ENCODE data around the gene PLCL2. TPM values are rescaled to one million over a fixed set of nuclear protein-coding genes. Genes with fewer than 3 reads are reported as not detected.

PLCL2 gene
- total RNA-seq, 1 donor from 2014 or later: 26.1 TPM

DNA sequence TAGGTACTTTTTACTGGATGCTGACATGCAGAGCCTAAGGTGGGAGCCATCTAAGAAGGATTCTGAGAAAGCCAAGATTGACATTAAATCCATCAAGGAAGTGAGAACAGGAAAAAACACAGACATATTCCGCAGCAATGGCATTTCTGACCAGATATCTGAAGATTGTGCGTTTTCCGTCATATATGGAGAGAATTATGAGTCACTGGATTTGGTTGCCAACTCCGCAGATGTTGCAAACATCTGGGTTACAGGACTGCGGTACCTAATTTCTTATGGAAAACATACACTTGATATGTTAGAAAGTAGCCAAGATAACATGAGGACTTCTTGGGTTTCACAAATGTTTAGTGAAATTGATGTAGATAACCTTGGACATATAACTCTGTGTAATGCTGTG, 125.1 kb downstream of the PLCL2 start:
- no peak for DNase-seq (ENCODE audit: low spot score)

GRCh38 chr3:17011728-17012338, 127.1 kb downstream of the PLCL2 start:
- DNase-seq (ENCODE audit: low spot score): no peak

GRCh38 chr3:17013050-17013449, 128.3 kb downstream of the PLCL2 start:
- DNase-seq (ENCODE audit: low spot score): no peak

GRCh38 chr3:17013571-17013970, 128.8 kb downstream of the PLCL2 start:
- DNase-seq (ENCODE audit: low spot score): no peak

- no peak for DNase-seq (ENCODE audit: low spot score)
Measured at GRCh38 chr3:17014284-17014683, 129.5 kb downstream of the PLCL2 start.

DNA sequence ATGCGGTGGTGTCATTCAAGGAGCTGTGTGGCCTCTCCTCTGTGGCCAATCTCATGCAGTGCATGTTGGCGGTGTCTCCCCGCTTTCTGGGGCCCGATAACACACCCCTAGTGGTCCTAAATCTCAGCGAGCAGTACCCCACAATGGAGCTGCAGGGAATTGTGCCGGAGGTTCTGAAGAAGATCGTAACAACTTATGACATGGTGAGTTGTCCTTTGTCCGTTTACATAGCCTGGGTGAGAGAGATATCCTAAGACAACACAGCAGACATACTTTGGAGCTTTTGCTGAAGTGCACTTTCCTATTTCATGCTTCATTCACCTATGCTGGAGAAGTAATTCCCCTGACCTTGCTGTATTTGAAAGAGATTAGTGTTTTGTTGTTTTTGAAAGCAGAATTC, 130.0 kb downstream of the PLCL2 start:
- no peak for DNase-seq (ENCODE audit: low spot score)

GRCh38 chr3:17021614-17022013, 136.9 kb downstream of the PLCL2 start:
- DNase-seq (ENCODE audit: low spot score): no peak

DNA sequence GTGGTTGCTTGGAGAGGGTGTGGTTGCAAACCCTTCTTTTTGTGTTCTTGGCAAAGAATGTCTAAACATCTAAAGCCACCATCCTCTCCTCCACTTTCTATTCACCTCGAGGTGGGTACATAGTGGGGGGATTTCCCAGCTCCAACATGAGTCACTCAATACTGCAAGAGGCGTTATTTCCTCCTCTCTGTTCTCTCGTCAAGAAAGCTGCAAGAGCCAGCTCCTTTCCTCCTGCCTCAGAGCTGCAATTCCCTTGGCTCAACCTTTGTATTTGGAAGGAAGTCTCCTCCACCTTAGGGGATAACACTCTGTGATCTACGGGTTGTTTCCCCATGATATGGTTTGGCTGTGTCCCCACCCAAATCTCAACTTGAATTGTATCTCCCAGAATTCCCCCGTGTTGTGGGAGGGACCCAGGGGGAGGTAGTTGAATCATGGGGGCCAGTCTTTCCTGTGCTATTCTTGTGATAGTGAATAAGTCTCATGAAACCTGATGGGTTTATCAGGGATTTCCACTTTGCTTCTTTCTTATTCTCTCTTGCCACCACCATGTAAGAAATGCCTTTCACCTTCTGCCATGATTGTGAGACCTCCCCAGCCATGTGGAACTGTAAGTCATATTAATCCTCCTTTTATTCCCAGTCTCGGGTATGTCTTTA, 138.4 kb downstream of the PLCL2 start:
- DNase-seq (ENCODE audit: low spot score): no peak

- DNase-seq (ENCODE audit: low spot score): no peak
Measured at GRCh38 chr3:17025594-17026139, 140.9 kb downstream of the PLCL2 start.

DNA sequence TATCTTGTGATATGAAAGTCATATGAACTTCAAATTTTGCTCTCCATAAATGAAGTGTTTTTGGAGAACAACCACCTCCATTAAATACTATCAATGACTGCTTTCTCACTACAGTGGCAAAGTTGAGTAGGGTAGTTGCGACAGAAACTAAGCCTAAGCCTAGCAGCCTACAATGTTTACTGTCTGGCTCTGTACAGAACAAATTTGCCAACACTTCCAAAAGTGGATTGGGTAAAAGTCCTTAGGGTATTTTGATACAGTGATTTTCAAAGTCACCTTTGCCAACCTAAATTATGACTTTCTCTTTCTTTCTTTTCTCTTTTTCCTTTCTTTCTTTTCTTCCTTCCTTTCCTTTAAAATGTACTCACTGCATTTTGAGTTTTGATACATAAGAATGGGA, 142.6 kb downstream of the PLCL2 start:
- no peak for DNase-seq (ENCODE audit: low spot score)

DNA sequence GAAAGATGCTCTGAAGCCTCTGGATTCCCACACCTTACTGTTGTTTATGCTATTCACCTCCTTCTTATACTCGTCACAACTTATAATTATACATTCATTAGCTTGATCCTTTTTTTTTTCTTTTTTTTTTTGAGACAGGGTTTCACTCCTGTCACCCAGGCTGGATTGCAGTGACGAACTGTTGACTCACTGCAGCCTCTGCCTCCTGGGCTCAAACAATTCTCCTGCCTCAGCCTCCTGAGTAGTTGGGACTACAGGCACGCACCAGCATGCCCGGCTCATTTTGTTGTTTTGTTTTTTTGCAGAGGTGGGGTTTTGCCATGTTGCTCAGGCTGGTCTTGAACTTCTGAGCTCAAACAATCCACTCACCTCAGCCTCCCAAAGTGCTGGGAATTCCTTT, 143.6 kb downstream of the PLCL2 start:
- no peak for DNase-seq (ENCODE audit: low spot score)

DNA sequence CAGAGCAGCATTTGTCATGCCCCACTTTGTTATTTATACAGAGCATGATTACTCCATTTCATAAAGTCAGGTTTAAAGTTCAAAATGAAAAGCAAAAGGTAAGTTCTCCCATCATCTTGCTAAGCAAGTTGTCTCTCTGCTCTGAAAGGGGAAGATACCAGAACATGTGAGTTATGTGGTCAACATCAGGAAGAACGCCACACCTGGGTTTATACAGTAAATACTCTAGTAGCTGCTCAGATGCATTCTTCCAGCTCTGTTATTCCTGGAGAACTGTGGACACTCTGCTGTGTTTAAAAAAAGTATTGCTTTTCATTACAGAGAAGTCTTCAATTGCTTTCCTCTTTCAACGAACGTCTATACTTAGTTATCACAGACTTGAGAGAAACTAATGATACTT, 145.7 kb downstream of the PLCL2 start:
- no peak for DNase-seq (ENCODE audit: low spot score)

DNA sequence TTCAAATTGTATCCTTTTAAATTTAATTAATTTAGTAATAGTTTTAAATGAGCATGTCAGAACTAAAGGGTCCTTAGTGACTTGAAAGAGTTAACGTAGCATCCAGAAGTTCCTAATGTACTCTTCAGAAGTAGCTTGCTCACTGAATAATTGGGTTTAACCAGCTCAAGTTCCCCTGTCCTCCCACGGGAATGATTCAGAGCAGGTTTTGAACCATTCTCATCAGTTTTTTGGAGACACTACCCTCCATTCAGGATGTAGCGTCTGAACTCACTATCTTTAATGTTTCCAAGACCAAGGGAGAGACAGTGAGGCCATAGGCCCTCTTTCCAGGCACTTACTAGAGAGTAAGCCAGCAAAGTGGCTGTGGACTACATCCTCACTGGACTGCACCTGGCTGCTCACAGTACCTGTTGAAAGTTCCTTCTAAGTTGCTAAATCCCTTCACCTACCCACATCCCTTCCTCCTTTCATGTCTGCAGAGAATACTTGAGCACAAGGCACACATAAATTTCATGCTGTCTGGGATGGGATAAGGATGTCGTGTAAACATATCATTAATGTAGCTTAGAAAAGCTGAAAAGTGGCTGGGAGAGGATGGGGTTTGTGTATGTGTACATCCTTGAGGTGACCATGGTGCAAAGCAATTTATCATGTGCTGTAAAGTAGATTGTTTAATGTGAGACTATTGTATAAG, 146.3 kb downstream of the PLCL2 start:
- DNase-seq (ENCODE audit: low spot score): no peak

DNA sequence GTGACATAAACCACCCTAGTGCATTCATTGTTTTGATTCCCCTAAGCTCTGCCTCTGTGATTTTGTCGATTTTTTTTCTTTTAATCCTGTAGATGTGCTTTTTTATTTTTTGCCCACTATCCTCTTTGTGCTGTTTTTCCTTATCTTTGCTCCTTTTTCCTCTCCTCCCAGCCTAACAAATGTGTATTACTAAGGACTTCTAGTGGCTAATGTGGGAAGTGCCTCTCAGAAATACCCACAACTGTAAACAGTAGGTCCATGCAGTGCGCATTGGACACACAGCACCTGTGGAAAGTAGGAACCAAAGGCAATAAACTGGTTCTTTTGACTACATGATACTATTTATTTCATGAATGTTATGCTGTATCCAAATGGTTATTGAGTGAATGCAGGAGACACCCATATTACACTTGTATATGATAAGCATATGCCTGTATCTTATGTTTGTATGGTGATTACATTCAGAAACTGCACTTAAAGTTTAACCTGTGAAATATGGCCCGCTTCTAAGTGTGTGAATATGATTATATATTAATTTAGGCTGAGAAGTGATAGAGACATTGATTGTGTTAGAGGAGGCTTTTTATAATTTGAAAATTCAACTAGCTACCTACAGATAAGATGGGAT, 147.8 kb downstream of the PLCL2 start:
- DNase-seq (ENCODE audit: low spot score): no peak

- no peak for DNase-seq (ENCODE audit: low spot score)
Measured at GRCh38 chr3:17033516-17034168, 148.9 kb downstream of the PLCL2 start.

- no peak for DNase-seq (ENCODE audit: low spot score)
Measured at GRCh38 chr3:17035033-17035432, 150.3 kb downstream of the PLCL2 start.

DNA sequence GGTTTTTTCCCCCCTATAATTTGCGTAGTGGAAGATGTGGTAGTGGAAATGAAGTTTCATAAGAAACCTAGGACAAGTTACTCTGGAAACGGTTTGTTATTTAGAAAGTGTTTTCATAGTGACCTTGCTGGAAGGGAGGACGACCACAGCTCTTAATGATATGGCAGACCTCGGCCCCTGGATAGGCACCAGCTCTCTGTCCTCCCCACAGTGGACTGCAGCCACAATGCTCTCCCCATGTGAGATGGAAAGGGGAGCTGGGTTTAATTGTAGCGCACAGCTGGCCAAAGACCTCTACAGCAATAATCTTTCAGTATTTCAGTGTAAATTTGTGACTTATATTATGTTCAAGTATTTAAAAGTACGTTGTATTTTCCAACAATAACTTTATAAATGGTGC, 151.2 kb downstream of the PLCL2 start:
- DNase-seq (ENCODE audit: low spot score): no peak

- no peak for DNase-seq (ENCODE audit: low spot score)
Measured at GRCh38 chr3:17038141-17038540, 153.4 kb downstream of the PLCL2 start.

DNA sequence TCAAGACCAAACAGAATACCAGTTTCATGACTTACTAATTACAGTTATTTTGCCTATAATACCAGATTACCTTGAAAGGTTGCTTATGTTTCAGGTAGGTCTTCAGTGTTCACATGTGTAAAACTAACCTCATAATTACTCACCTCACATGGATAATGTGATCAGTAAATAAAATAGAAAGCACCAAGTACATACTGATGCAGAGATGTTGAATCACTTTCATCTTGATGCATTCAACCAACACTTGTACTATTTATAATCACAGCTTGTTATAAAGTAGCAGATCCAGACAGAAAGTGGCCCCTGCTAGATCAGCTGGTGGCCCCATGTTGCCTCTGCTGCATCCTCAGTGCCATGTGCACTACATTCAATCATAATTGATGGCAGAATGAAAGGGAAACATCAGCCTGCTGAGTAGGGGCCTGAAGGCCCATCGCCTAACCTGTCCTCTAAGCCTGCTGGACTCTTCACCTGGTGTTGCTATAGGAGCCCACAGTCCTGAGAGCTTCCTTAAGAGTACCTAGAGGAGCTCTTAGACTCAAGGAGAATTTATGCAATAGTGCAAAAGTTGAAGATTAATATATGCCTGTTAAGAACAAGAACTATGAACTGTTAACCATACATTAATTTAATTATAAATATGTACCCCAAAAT, 154.3 kb downstream of the PLCL2 start:
- DNase-seq (ENCODE audit: low spot score): no peak

DNA sequence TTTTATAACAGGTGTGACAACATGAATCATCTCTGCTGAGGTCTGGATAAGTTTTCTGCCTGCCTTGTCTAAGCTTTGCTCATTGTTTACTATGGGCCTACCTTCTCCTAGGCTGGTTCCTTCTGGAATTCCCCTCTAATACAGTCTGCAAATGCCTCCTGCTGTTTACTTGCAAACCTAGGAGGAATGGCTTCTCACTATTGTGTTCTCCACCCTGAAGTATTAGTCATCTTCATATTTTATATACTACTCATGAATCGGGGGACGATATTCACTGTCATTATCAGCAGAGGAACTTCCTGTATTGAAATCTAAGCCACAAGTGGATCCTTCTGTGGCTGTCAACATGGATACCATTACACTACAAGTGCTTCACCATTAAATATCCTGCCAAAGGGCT, 154.8 kb downstream of the PLCL2 start:
- DNase-seq (ENCODE audit: low spot score): no peak

DNA sequence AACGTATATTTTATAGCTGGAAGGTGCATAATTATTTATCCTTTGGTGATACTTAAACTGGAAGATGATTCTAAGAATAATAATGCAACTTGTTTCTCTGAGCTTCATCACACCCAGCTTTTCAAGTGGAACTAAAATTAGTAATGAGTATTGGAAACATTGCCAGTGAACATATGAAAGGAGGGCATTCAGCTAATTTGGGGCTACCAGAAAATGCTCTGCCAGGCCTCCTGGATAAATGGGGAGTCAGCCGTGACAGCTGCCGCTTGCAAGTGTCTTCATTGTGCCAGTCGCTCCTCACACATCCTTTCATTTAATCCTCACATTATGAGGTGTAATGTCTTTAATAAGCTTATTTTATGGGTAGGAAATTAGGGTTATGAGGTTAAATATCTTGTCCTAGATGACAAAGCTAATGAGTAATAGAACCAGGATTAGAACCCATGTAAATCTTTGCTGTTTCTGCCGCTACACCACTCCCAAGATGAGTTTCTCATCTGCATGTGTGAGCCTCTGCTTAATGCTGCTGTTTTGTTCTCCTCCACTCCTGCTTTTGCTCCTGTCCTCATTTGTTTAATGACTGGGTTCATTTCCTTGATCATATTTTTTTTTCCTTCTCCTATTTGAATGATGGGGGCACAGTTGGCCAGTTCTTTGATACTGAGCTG, 155.7 kb downstream of the PLCL2 start:
- no peak for DNase-seq (ENCODE audit: low spot score)

All from mucosa of gallbladder (tissue), 1 donor.